ENCODE results near the gene APOLD1.

Gene APOLD1

DNA sequence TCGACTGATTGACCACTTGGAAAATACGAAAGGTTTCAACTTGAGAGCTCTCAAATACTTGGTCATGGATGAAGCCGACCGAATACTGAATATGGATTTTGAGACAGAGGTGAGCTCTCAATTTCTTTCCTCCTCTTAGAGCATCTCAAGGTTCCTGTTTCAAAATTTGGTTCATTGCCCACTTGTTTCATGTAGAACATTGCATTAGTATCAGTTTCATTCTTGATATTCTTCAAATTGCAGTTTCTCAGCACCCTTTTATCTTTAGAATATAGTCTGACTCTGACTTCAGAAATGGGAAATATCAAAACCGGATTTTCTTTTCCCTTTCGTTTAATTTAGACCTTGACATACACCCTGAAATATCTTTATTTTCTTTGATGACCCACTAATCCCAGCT is 36.5 kb downstream of the APOLD1 start:
- Histone ChIP-seq H3K36me3 (ENCODE audit: low read depth) (peaks cover 60% of the 10 kb centered on the region), H3K9me3 (ENCODE audit: severe bottlenecking) (no peaks in the 10 kb centered on the region), H3K27ac (ENCODE audit: poor library complexity, severe bottlenecking) (peak overlapping the region; percentile 88), H3K4me3 (ENCODE audit: severe bottlenecking) (no peak overlapping the region), H3K4me1 (ENCODE audit: insufficient read depth, poor library complexity, severe bottlenecking) (peaks cover 41% of the 10 kb centered on the region), H3K27me3 (ENCODE audit: insufficient read depth, poor library complexity, severe bottlenecking) (no peaks in the 10 kb centered on the region)
- TF ChIP-seq, protein P1, sequence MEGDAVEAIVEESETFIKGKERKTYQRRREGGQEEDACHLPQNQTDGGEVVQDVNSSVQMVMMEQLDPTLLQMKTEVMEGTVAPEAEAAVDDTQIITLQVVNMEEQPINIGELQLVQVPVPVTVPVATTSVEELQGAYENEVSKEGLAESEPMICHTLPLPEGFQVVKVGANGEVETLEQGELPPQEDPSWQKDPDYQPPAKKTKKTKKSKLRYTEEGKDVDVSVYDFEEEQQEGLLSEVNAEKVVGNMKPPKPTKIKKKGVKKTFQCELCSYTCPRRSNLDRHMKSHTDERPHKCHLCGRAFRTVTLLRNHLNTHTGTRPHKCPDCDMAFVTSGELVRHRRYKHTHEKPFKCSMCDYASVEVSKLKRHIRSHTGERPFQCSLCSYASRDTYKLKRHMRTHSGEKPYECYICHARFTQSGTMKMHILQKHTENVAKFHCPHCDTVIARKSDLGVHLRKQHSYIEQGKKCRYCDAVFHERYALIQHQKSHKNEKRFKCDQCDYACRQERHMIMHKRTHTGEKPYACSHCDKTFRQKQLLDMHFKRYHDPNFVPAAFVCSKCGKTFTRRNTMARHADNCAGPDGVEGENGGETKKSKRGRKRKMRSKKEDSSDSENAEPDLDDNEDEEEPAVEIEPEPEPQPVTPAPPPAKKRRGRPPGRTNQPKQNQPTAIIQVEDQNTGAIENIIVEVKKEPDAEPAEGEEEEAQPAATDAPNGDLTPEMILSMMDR (IDR thresholded peaks at IDR 0.05; ENCODE audit: poor library complexity, severe bottlenecking), result no peak
- ATAC-seq (ENCODE audit: low read depth) (no peak), DNase-seq (ENCODE audit: low spot score) (no peak)

DNA sequence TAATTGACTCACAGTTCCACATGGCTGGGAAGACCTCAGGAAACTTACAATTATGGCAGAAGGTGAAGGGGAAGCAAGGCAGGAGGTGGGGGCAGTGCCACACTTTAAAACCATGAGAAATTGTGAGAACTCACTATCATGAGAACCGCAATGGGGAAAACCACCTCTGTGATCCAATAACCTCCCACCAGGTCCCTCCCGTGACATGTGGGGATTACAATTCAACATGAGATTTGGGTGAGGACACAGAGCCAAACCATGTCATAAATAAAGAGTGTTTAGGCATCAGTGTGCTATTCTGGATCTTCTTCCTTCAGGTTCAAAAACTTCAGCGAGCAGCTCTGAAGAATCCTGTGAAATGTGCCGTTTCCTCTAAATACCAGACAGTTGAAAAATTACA is 37.4 kb downstream of the APOLD1 start:
- no peak for ATAC-seq (ENCODE audit: low read depth)
- Histone ChIP-seq H3K27ac (ENCODE audit: poor library complexity, severe bottlenecking) (peak overlapping the region; percentile 88), H3K27me3 (ENCODE audit: insufficient read depth, poor library complexity, severe bottlenecking) (no peaks in the 10 kb centered on the region), H3K9me3 (ENCODE audit: severe bottlenecking) (no peaks in the 10 kb centered on the region), H3K4me3 (ENCODE audit: severe bottlenecking) (no peak overlapping the region), H3K36me3 (ENCODE audit: low read depth) (peaks cover 67% of the 10 kb centered on the region), H3K4me1 (ENCODE audit: insufficient read depth, poor library complexity, severe bottlenecking) (peaks cover 41% of the 10 kb centered on the region)
- DNase-seq (ENCODE audit: low spot score), result no peak
- TF ChIP-seq, protein P1 (IDR thresholded peaks at IDR 0.05; ENCODE audit: poor library complexity, severe bottlenecking), result no peak

DNA sequence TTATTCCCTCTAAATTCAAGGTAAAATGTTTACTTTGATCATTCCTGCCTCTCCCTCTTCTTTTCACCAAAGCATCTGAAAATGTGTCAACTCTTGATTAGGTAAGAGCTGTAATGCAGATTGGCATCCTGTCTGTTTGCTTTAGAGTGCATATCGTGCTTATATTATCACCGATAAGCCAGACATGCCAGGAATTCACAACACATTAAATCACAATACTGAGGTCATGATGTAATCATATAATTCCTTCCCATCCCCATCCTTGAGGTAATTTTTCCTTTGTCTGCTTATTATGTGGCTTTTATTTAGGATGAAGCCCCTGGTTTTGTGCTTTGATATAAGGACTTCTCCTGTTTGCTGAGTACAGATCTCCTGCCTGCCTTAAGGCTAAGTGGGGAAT is 37.8 kb downstream of the APOLD1 start:
- no peak for DNase-seq (ENCODE audit: low spot score)
- peak overlapping the region; percentile 88 for H3K27ac ChIP-seq (ENCODE audit: poor library complexity, severe bottlenecking)
- peak; percentile 45 for ATAC-seq (ENCODE audit: low read depth)
- peaks cover 41% of the 10 kb centered on the region for H3K4me1 ChIP-seq (ENCODE audit: insufficient read depth, poor library complexity, severe bottlenecking)
- H3K36me3 ChIP-seq (ENCODE audit: low read depth), result peaks cover 71% of the 10 kb centered on the region
- no peak overlapping the region for H3K4me3 ChIP-seq (ENCODE audit: severe bottlenecking)
- TF ChIP-seq, protein P1 (IDR thresholded peaks at IDR 0.05; ENCODE audit: poor library complexity, severe bottlenecking), result no peak
- no peaks in the 10 kb centered on the region for H3K27me3 ChIP-seq (ENCODE audit: insufficient read depth, poor library complexity, severe bottlenecking)
- no peaks in the 10 kb centered on the region for H3K9me3 ChIP-seq (ENCODE audit: severe bottlenecking)

DNA sequence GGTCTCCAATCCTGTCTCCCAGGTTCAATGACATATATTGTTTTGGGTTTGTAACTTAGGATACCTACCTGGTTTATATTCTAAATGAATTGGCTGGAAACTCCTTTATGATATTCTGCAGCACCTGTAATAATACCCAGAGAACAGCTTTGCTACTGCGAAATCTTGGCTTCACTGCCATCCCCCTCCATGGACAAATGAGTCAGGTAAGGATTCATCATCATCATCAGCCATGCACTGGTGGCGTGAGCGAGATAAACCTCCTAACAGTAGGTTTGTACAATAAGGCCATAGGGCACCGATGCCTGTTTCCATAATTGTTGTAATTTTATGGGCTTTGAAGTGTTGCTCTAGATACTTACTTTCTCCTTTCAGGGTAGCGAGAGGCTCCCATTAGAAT is 38.4 kb downstream of the APOLD1 start:
- no peak; the same call in 2 of the 3 replicates for ATAC-seq (ENCODE audit: low read depth)
- TF ChIP-seq, protein P1 (IDR thresholded peaks at IDR 0.05; ENCODE audit: poor library complexity, severe bottlenecking), result no peak
- peaks cover 76% of the 10 kb centered on the region for H3K36me3 ChIP-seq (ENCODE audit: low read depth)

DNA sequence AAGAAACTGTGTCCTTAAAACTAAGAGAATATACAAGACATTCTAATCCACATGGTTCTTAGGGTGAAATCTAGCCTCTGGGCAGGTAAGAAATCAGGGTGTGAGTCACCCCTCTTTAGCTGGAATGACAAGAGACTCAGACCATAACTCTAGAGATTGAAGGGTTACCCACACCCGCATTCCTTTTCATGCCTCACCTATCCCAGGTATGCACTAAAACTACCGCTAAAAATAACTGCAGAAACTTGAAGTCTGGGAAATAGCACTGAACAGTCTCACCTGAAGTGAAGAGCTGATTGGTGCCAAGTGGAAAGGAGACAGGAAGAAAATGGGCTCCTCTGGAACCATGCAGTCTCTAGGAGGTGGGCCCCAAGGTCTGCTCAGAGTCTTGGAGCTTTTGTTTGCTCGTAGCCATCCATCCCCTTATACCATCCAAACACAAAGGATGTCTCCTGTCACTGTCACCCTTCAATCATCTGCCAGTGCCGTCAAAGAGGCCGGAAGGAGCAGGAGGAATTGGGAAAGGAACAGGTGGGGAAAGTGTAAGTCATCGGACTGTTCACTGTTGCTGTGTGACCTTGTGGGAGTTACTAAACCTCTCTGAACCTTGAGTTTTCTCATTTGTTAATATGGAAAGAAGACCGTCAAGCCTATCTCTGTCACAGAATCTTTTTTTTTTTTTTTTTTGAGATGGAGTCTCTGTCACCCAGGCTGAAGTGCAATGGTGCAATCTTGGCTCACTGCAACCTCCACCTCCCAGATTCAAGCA is 50.1 kb downstream of the APOLD1 start:
- H3K27me3 ChIP-seq (ENCODE audit: insufficient read depth, poor library complexity, severe bottlenecking), result no peaks in the 10 kb centered on the region
- TF ChIP-seq, protein P1 (IDR thresholded peaks at IDR 0.05; ENCODE audit: poor library complexity, severe bottlenecking), result no peak
- DNase-seq (ENCODE audit: low spot score) (peak; percentile 44), ATAC-seq (ENCODE audit: low read depth) (peak; percentile 85)
- H3K36me3 ChIP-seq (ENCODE audit: low read depth), result peaks cover 5% of the 10 kb centered on the region; the same call in 1 of the 2 replicates
- H3K27ac ChIP-seq (ENCODE audit: poor library complexity, severe bottlenecking), result peak overlapping the region; percentile 97
- H3K4me3 ChIP-seq (ENCODE audit: severe bottlenecking), result no peak overlapping the region
- H3K4me1 ChIP-seq (ENCODE audit: insufficient read depth, poor library complexity, severe bottlenecking), result peaks cover 54% of the 10 kb centered on the region
- H3K9me3 ChIP-seq (ENCODE audit: severe bottlenecking), result no peaks in the 10 kb centered on the region

More for the DNA sequence above, 38.4 kb downstream of the APOLD1 start:
- Histone ChIP-seq H3K4me3 (ENCODE audit: severe bottlenecking) (no peak overlapping the region), H3K9me3 (ENCODE audit: severe bottlenecking) (no peaks in the 10 kb centered on the region), H3K27me3 (ENCODE audit: insufficient read depth, poor library complexity, severe bottlenecking) (no peaks in the 10 kb centered on the region), H3K27ac (ENCODE audit: poor library complexity, severe bottlenecking) (peak overlapping the region; percentile 88), H3K4me1 (ENCODE audit: insufficient read depth, poor library complexity, severe bottlenecking) (peaks cover 38% of the 10 kb centered on the region)
- no peak for DNase-seq (ENCODE audit: low spot score)

Measured in RWPE2 (cell line).